Measurements from ENCODE around the gene PTPRN2. TPM values are rescaled to one million over a fixed set of nuclear protein-coding genes. Genes with fewer than 3 reads are reported as not detected.

The PTPRN2 gene
- total RNA-seq, 4 donors from 2014 or later: 6.6 to 10.7 (median 8.2) TPM

DNA sequence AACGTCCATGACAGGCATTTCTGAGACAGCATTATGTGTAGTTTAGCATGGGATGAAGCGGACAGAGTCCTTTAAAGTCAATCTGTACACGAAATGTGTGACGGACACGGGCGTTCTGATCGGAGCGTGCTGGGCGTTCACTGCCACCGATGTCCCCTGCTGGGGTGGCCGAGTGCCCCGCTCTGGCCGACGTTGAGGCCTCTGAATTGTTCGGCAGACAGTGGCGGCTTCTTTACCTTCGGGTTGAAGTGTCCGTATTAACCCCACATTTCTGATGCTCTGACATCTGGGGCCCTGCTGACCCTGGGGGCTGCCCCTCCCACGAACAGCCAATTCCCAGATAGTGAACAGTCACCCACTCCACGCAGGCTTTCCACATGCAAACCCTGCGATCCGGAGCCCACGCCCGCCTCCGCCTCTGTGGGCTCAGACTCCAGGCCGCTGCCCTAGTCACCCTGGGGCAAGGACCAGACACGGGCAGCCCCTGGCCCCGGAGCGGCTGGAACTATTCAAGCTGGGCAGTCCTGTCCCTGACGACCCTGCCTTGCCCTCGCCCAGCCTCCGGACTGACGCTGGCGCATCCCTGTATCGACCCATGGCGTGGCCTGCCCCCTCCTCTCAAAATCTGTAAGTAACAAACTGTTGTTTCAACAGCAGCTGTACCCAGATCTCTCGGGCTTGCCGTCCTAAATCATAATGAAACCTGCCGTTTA lies 445.7 kb downstream of the PTPRN2 start:
- TF ChIP-seq, protein P1, sequence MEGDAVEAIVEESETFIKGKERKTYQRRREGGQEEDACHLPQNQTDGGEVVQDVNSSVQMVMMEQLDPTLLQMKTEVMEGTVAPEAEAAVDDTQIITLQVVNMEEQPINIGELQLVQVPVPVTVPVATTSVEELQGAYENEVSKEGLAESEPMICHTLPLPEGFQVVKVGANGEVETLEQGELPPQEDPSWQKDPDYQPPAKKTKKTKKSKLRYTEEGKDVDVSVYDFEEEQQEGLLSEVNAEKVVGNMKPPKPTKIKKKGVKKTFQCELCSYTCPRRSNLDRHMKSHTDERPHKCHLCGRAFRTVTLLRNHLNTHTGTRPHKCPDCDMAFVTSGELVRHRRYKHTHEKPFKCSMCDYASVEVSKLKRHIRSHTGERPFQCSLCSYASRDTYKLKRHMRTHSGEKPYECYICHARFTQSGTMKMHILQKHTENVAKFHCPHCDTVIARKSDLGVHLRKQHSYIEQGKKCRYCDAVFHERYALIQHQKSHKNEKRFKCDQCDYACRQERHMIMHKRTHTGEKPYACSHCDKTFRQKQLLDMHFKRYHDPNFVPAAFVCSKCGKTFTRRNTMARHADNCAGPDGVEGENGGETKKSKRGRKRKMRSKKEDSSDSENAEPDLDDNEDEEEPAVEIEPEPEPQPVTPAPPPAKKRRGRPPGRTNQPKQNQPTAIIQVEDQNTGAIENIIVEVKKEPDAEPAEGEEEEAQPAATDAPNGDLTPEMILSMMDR (IDR thresholded peaks at IDR 0.05): no peak
- no peak for DNase-seq (ENCODE audit: low spot score in 2 of 2)
- Histone ChIP-seq H3K9me3 (peaks cover 0 to 34% (median 0%) of the 10 kb centered on the region in 4 donors), H3K4me3 (no peak overlapping the region), H3K36me3 (no peaks in the 10 kb centered on the region), H3K27me3 (no peaks in the 10 kb centered on the region), H3K27ac (no peak overlapping the region), H3K4me1 (no peaks in the 10 kb centered on the region)
- 74 to 91% methylated on average over 29 to 32 of the region's 39 CpGs for WGBS, 2 donors

DNA sequence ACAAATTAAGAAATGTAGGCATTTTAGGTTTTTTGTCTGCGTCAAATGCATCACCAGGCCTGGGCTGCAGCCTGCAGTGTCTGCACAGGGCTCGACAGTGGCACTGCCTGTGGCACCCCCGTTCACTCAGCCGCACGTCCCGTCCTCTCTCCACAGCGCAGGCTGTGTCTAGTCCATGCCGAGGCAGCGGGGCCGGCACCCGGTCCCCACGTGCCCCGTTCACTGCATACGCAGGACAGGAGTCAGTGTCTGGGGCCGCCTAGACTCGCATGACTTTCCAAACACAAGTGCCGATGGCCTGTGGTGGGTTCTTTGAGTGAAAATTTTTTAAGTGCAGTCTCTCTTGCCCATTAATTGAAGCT lies 446.4 kb downstream of the PTPRN2 start:
- peaks cover 0 to 34% (median 0%) of the 10 kb centered on the region in 4 donors for H3K9me3 ChIP-seq
- no peak overlapping the region for H3K27ac ChIP-seq
- no peak overlapping the region for H3K4me3 ChIP-seq
- DNase-seq (ENCODE audit: low spot score in 2 of 2): no peak
- TF ChIP-seq EP300 (IDR thresholded peaks at IDR 0.05): no peak
- no peak for TF ChIP-seq POLR2A (IDR thresholded peaks at IDR 0.05)
- TF ChIP-seq, protein P1 (IDR thresholded peaks at IDR 0.05): no peak
- no peaks in the 10 kb centered on the region for H3K36me3 ChIP-seq
- WGBS, 2 donors: 94 to 95% methylated on average over 9 to 17 of the region's 17 CpGs
- no peaks in the 10 kb centered on the region for H3K27me3 ChIP-seq
- no peaks in the 10 kb centered on the region for H3K4me1 ChIP-seq

DNA sequence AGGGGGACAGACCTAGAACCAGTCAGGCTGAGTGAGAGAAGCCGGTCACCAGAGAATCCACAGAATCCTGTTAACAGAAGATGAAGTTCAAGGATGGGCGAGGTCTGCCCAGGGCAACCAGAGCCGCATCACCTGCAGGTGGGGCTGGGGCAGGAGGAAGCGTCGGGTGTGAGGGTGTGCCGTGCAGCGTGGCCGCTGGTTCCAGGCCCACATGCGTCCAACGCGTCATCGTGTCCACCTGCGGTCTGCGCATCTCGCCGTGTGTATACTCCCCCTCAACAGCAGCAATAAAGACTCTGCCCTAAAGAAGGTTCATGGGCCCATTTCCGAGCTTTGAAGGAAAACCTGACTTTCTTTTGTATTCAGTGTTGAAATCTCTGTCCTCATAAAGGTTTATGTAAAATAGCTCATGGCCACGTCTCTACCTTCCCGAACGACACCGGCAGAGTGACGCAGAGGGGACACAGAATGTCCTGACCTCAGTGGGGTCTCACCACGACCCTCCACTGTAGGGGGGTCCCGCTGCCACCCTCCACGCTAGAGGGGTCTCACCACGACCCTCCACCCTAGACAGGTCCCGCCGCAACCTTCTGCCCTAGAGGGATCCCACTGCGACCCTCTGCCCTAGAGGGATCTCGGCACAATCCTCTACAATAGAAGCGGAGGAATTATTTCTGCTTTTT lies 446.9 kb downstream of the PTPRN2 start:
- TF ChIP-seq EP300 (IDR thresholded peaks at IDR 0.05): no peak
- no peak for TF ChIP-seq POLR2A (IDR thresholded peaks at IDR 0.05)
- TF ChIP-seq, protein P1 (IDR thresholded peaks at IDR 0.05): no peak
- DNase-seq (ENCODE audit: low spot score in 2 of 2): no peak
- no peak overlapping the region for H3K4me3 ChIP-seq
- no peaks in the 10 kb centered on the region for H3K36me3 ChIP-seq
- no peaks in the 10 kb centered on the region for H3K27me3 ChIP-seq
- H3K4me1 ChIP-seq: no peaks in the 10 kb centered on the region
- H3K9me3 ChIP-seq: peaks cover 0 to 38% (median 0%) of the 10 kb centered on the region in 4 donors
- WGBS, 2 donors: 86 to 92% methylated on average over 30 to 31 of the region's 31 CpGs
- H3K27ac ChIP-seq: no peak overlapping the region

DNA sequence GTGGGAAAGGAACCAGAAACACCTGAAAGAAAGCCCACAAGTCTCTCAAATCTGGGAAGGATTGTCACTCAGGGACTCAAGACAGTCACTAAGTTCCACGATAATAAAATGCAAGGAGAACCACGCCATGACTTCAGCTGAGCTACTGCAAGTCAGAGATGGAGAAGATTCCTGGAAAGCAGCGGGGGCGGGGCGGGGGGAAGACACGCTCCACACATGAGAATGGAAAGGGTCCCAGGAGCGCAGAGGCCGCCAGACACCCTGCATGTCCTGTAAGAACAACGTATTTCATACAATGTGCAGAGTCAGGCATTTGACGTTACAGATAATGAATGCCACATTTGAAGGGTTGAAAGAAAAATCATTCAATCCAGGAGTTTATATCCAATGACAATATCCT lies 448.1 kb downstream of the PTPRN2 start:
- Histone ChIP-seq H3K36me3 (no peaks in the 10 kb centered on the region), H3K27ac (no peak overlapping the region), H3K27me3 (no peaks in the 10 kb centered on the region), H3K9me3 (peaks cover 0 to 31% (median 0%) of the 10 kb centered on the region in 4 donors), H3K4me3 (no peak overlapping the region), H3K4me1 (no peaks in the 10 kb centered on the region)
- no peak for DNase-seq (ENCODE audit: low spot score in 2 of 2)
- 71 to 77% methylated on average over 10 of the region's 10 CpGs for WGBS, 2 donors
- no peak for TF ChIP-seq POLR2A (IDR thresholded peaks at IDR 0.05)
- TF ChIP-seq, protein P1 (IDR thresholded peaks at IDR 0.05): no peak

DNA sequence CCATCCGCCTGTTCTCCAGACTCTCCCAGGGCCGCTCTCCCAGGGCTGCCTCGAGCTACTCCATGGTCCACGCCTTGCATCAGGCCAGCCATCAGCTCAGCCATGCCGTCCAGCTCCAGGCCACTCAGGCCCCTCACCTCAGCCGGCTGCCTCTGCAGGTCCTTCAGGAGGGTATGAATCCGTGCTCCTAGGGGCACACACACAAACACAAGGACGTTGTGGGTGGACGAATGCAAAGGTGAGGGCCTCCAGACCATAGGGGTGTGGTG lies 449.4 kb downstream of the PTPRN2 start:
- peaks cover 0 to 32% (median 0%) of the 10 kb centered on the region in 4 donors for H3K9me3 ChIP-seq
- no peak for DNase-seq (ENCODE audit: low spot score in 2 of 2)
- no peaks in the 10 kb centered on the region for H3K4me1 ChIP-seq
- WGBS, 2 donors: 84 to 87% methylated on average over 6 to 9 of the region's 9 CpGs
- no peaks in the 10 kb centered on the region for H3K27me3 ChIP-seq
- no peaks in the 10 kb centered on the region for H3K36me3 ChIP-seq
- H3K4me3 ChIP-seq: no peak overlapping the region
- TF ChIP-seq EP300 (IDR thresholded peaks at IDR 0.05) (no peak), POLR2A (IDR thresholded peaks at IDR 0.05) (no peak)
- TF ChIP-seq, protein P1 (IDR thresholded peaks at IDR 0.05): no peak
- no peak overlapping the region for H3K27ac ChIP-seq
